H1 (cell line): ENCODE measurements around the gene CCDC77. TPM values are rescaled to one million over a fixed set of nuclear protein-coding genes. Genes with fewer than 3 reads are reported as not detected.

Experiments
- CTCF ChIA-PET: fragments of 300-600 bp; sonication (Branson Sonifier 250); formaldehyde crosslinking; loops from one replicate; lab custom pipeline; 2021; ENCODE audit not compliant: partially characterized antibody; lab: Charles Lee
- POLR2A ChIA-PET: fragments of 300-600 bp; sonication (Branson Sonifier 250); formaldehyde crosslinking; loops from one replicate; lab custom pipeline; 2021; ENCODE audit warnings: inconsistent platforms; ENCODE audit not compliant: partially characterized antibody; lab: Charles Lee
- DNase-seq, 2 experiments: peaks; one replicate each; pipeline versions ENCODE4 v3.0.0 to v3.0.0-alpha.2; 2010 to 2022; ENCODE audit warnings: low spot score in 2 of 2, low read depth in 1 of 2, mixed read lengths in 1 of 2
- FAIRE-seq: peaks from 2 replicates; lab custom pipeline; 2011; peaks lifted over from hg19 to GRCh38; lab: Jason Lieb, UNC
- H2AFZ ChIP-seq: 2 replicates; pipeline ENCODE4 v1.8.1; 2012; ENCODE audit warnings: low read length, inconsistent platforms
- H2AK5ac ChIP-seq: 2 replicates; pipeline ENCODE4 v1.6.1; 2013; ENCODE audit warnings: low read depth, low read length
- H2BK120ac ChIP-seq: replicated peaks from 2 replicates; pipeline ENCODE3; 2013; ENCODE audit warnings: low read depth, low read length, inconsistent platforms
- H2BK12ac ChIP-seq: 2 replicates; pipeline ENCODE4 v1.6.1; 2013; ENCODE audit warnings: low read depth, low read length
- H2BK15ac ChIP-seq: 2 replicates; pipeline ENCODE4 v1.6.1; 2013; ENCODE audit warnings: low read length
- H2BK20ac ChIP-seq: 2 replicates; pipeline ENCODE4 v1.6.1; 2013; ENCODE audit warnings: low read length
- H2BK5ac ChIP-seq: 2 replicates; pipeline ENCODE4 v1.6.1; 2013; ENCODE audit warnings: low read depth, low read length
- H3K14ac ChIP-seq: 2 replicates; pipeline ENCODE4 v1.6.1; 2013; ENCODE audit warnings: inconsistent platforms; ENCODE audit not compliant: insufficient read length
- H3K18ac ChIP-seq: 2 replicates; pipeline ENCODE4 v1.6.1; 2013; ENCODE audit warnings: low read length; ENCODE audit errors: extremely low read depth
- H3K23ac ChIP-seq: 2 replicates; pipeline ENCODE4 v1.6.1; 2013; ENCODE audit warnings: inconsistent platforms; ENCODE audit not compliant: insufficient read length
- H3K23me2 ChIP-seq: 2 replicates; pipeline ENCODE4 v1.6.1; 2013; ENCODE audit warnings: low read depth, low read length
- H3K27ac ChIP-seq: 2 replicates; pipeline ENCODE4 v1.6.1; 2011; ENCODE audit warnings: low read depth, low read length, inconsistent platforms
- H3K27me3 ChIP-seq, 4 experiments: replicated peaks in 1 of 4; 1 replicate in 1 of 4; 2 replicates in 3 of 4; pipeline versions ENCODE4 v1.6.1 to v1.8.1; 2011 to 2013; ENCODE audit warnings: low read length in 3 of 4, mild to moderate bottlenecking in 3 of 4, inconsistent platforms in 2 of 4, mixed read lengths in 2 of 4, moderate library complexity in 1 of 4; ENCODE audit not compliant: control insufficient read depth in 3 of 4, insufficient read depth in 3 of 4; ENCODE audit errors: extremely low read depth in 1 of 4
- H3K36me3 ChIP-seq, 4 experiments: 2 replicates each; pipeline versions ENCODE4 v1.6.1 to v1.8.1; 2011 to 2013; ENCODE audit warnings: mild to moderate bottlenecking in 4 of 4, low read length in 3 of 4, moderate library complexity in 2 of 4, control low read depth in 1 of 4, inconsistent platforms in 1 of 4; ENCODE audit not compliant: insufficient read depth in 4 of 4, control insufficient read depth in 2 of 4
- H3K4ac ChIP-seq: replicated peaks from 2 replicates; pipeline ENCODE3; 2013; ENCODE audit warnings: low read length, low read depth, mixed read lengths, inconsistent platforms; ENCODE audit not compliant: insufficient read length
- H3K4me1 ChIP-seq, 4 experiments: replicated peaks in 1 of 4; 1 replicate in 1 of 4; 2 replicates in 3 of 4; pipeline versions ENCODE4 v1.6.1 to v1.8.1; 2011 to 2013; ENCODE audit warnings: low read length in 3 of 4, inconsistent platforms in 2 of 4, mixed read lengths in 1 of 4; ENCODE audit not compliant: insufficient read depth in 4 of 4, control insufficient read depth in 3 of 4
- H3K4me2 ChIP-seq, 2 experiments: 2 replicates each; pipeline versions ENCODE4 v1.6.1 to v1.8.1; 2011 to 2013; ENCODE audit warnings: low read depth in 2 of 2, low read length in 2 of 2, control low read depth in 1 of 2, inconsistent platforms in 1 of 2, mild to moderate bottlenecking in 1 of 2; ENCODE audit not compliant: insufficient read depth in 1 of 2
- H3K4me3 ChIP-seq, 4 experiments: fragments of 200-600, 300-600 bp in 1 of 4; sonication (generic), shearing (Covaris generic), sonication (Bioruptor Twin) in 1 of 4; 2 replicates each; pipeline versions ENCODE4 v1.5.1 to v1.8.1; 2011 to 2016; ENCODE audit warnings: low read length in 4 of 4, low read depth in 3 of 4, control low read depth in 2 of 4, inconsistent platforms in 2 of 4, mild to moderate bottlenecking in 2 of 4, mixed read lengths in 1 of 4, moderate library complexity in 1 of 4; ENCODE audit not compliant: insufficient read depth in 2 of 4; ENCODE audit errors: extremely low read depth in 1 of 4
- H3K56ac ChIP-seq: replicated peaks from 2 replicates; pipeline ENCODE3; 2013; ENCODE audit warnings: low read depth, mild to moderate bottlenecking, mixed read lengths, low read length, inconsistent platforms; ENCODE audit not compliant: insufficient read length
- H3K79me1 ChIP-seq: 2 replicates; pipeline ENCODE4 v1.6.1; 2013; ENCODE audit warnings: low read depth, low read length, control low read depth
- H3K79me2 ChIP-seq, 2 experiments: 2 replicates each; pipeline versions ENCODE4 v1.6.1 to v1.8.1; 2012 to 2013; ENCODE audit warnings: low read length in 2 of 2, mild to moderate bottlenecking in 2 of 2, inconsistent platforms in 1 of 2; ENCODE audit not compliant: insufficient read depth in 2 of 2, control insufficient read depth in 1 of 2
- H3K9ac ChIP-seq, 4 experiments: replicated peaks in 1 of 4; 1 replicate in 1 of 4; 2 replicates in 3 of 4; pipeline versions ENCODE4 v1.6.1 to v1.8.1; 2011 to 2013; ENCODE audit warnings: low read depth in 3 of 4, low read length in 3 of 4, control low read depth in 2 of 4, mild to moderate bottlenecking in 2 of 4, moderate library complexity in 2 of 4, inconsistent platforms in 1 of 4; ENCODE audit errors: extremely low read depth in 1 of 4
- H3K9me3 ChIP-seq, 2 experiments: 2 replicates each; pipeline versions ENCODE4 v1.6.1 to v1.8.1; 2012 to 2013; ENCODE audit warnings: mild to moderate bottlenecking in 2 of 2, moderate library complexity in 2 of 2, control low read depth in 1 of 2, inconsistent platforms in 1 of 2, low read depth in 1 of 2, low read length in 1 of 2, mixed read lengths in 1 of 2; ENCODE audit not compliant: insufficient read depth in 2 of 2
- H4K20me1 ChIP-seq, 2 experiments: replicated peaks in 1 of 2; 2 replicates each; pipeline versions ENCODE3 to v1.8.1; 2011 to 2013; ENCODE audit warnings: inconsistent platforms in 2 of 2, low read length in 2 of 2, mild to moderate bottlenecking in 1 of 2; ENCODE audit not compliant: insufficient read depth in 2 of 2, control insufficient read depth in 1 of 2
- H4K5ac ChIP-seq: 2 replicates; pipeline ENCODE4 v1.6.1; 2013; ENCODE audit warnings: low read length, low read depth, mixed read lengths, inconsistent platforms; ENCODE audit not compliant: insufficient read length
- H4K8ac ChIP-seq: 2 replicates; pipeline ENCODE4 v1.8.0; 2013; ENCODE audit warnings: mild to moderate bottlenecking, moderate library complexity, low read length, inconsistent platforms; ENCODE audit not compliant: insufficient read depth; ENCODE audit errors: extremely low read depth
- H4K91ac ChIP-seq: replicated peaks from 2 replicates; pipeline ENCODE3; 2013; ENCODE audit warnings: low read length, mixed read lengths, inconsistent platforms; ENCODE audit not compliant: insufficient read length
- BACH1 ChIP-seq: IDR thresholded peaks from 2 replicates; pipeline ENCODE4 v1.6.1; 2012; ENCODE audit warnings: low read length, improper control_type of control experiment
- CTBP2 ChIP-seq: IDR thresholded peaks from 2 replicates; pipeline ENCODE4 v1.7.0; 2011; ENCODE audit warnings: borderline replicate concordance, mild to moderate bottlenecking, moderate library complexity, mixed read lengths, low read length; ENCODE audit not compliant: insufficient read depth, insufficient read length
- HDAC2 ChIP-seq, 2 experiments: fragments of 300-600 bp in 1 of 2; sonication (generic) in 1 of 2; IDR thresholded peaks; 2 replicates each; pipeline ENCODE4 v1.6.1; 2011 to 2012; ENCODE audit warnings: low read depth in 2 of 2, low read length in 2 of 2, mild to moderate bottlenecking in 2 of 2, moderate library complexity in 2 of 2, borderline replicate concordance in 1 of 2, inconsistent platforms in 1 of 2
- JUN ChIP-seq: IDR thresholded peaks from 2 replicates; pipeline ENCODE4 v1.6.1; 2011; ENCODE audit warnings: low read depth, mild to moderate bottlenecking, improper control_type of control experiment, low read length
- KDM5A ChIP-seq: fragments of 200-600 bp; IDR thresholded peaks from 2 replicates; pipeline ENCODE4 v1.7.1; 2012; ENCODE audit warnings: mild to moderate bottlenecking, low read length, inconsistent platforms, mixed read lengths
- NANOG ChIP-seq: IDR thresholded peaks from 2 replicates; pipeline ENCODE4 v1.6.1; 2011; ENCODE audit warnings: low read length, low read depth, mild to moderate bottlenecking, inconsistent platforms; ENCODE audit not compliant: insufficient read depth, poor library complexity, severe bottlenecking
- RNF2 ChIP-seq: fragments of 200-900, 300-1000 bp; sonication (generic); IDR thresholded peaks from 2 replicates; pipeline ENCODE4 v1.7.1; 2016; ENCODE audit warnings: borderline replicate concordance, low read depth, mild to moderate bottlenecking, antibody characterized with exemption, low read length; ENCODE audit not compliant: poor library complexity, severe bottlenecking; ENCODE audit errors: missing control alignments
- SP2 ChIP-seq: IDR thresholded peaks from 2 replicates; pipeline ENCODE4 v1.6.1; 2012; ENCODE audit warnings: mild to moderate bottlenecking, low read length, inconsistent platforms
- SUZ12 ChIP-seq: fragments of 200-600 bp; sonication (generic); IDR thresholded peaks from 2 replicates; pipeline ENCODE4 v1.6.1; 2012; ENCODE audit warnings: mild to moderate bottlenecking, inconsistent platforms, low read length, moderate library complexity, mixed read lengths
- WGBS, 2 experiments: shearing (Covaris generic) in 1 of 2; methylation state at CpG; one replicate each; pipeline versions ENCODE4 v1.1.6 to v1.1.7; 2013 to 2015; ENCODE audit warnings: low lambda C conversion rate in 2 of 2, mixed read lengths in 2 of 2, inconsistent platforms in 1 of 2, low coverage in 1 of 2, missing lambda C conversion rate in 1 of 2; ENCODE audit not compliant: insufficient replicate concordance in 2 of 2, insufficient coverage in 1 of 2, insufficient read length in 1 of 2; ENCODE audit errors: extremely low coverage in 1 of 2, missing lambda C conversion rate in 1 of 2; 5-methylcytosine and 5-hydroxymethylcytosine counted together
- polyA plus RNA-seq, 7 experiments: library from polyadenylated mRNA; depleted of rRNA in 3 of 7; stranded (reverse) in 5 of 7; unstranded in 2 of 7; fragments of >200 nt in 5 of 7; fragments of 200-250 nt in 2 of 7; gene quantifications; 1 replicate in 5 of 7; 2 replicates in 1 of 7; 4 replicates in 1 of 7; pipeline versions ENCODE4 v1.2.1 to v1.2.3, GENCODE V29; 2011 to 2013; ENCODE audit warnings: missing spikeins in 2 of 7, mixed read lengths in 2 of 7
- total RNA-seq: library from RNA; stranded (reverse); fragmentation: NEBNext Ultra II Directional; extraction: Animal tissue kit (Norgen Biotek cat#: 25700); gene quantifications from 2 replicates; pipeline ENCODE4 v1.2.1, GENCODE V29; 2021

CCDC77 gene
- total and polyA plus RNA-seq, 2 of the 8 experiments (the other 6 are each of a cell fraction or from before 2014, with no cell fraction given) = 10.3 to 30.4 TPM

GRCh38 chr12:466039-466438 is 64.6 kb downstream of the CCDC77 start:
- no peak overlapping the region for H2AFZ ChIP-seq
- ChIA-PET CTCF (interaction anchor here (0.6 to 1.7 kb wide), 3 partner anchors 13 to 82 kb away, joined by 4 read pairs; no protein-coding TSS in a partner anchor), POLR2A (no interaction called here)
- no peaks in the 10 kb centered on the region; a peak in 1 of 4 replicates for H3K79me2 ChIP-seq
- no peak overlapping the region for H3K27ac ChIP-seq
- no peaks in the 10 kb centered on the region for H3K36me3 ChIP-seq
- no peak overlapping the region for H3K14ac ChIP-seq
- no peak overlapping the region for H3K4me3 ChIP-seq
- H3K4me1 ChIP-seq = peaks cover 0 to 4% (median 0%) of the 10 kb centered on the region in 4 experiments; a peak in 2 of 7 replicates
- no peak overlapping the region for H2BK15ac ChIP-seq
- H3K23me2 ChIP-seq = no peaks in the 10 kb centered on the region
- no peak overlapping the region for H2BK12ac ChIP-seq
- DNase-seq (no peak), FAIRE-seq (no peak)
- peaks cover 3 to 9% of the 10 kb centered on the region in 2 experiments for H4K20me1 ChIP-seq
- no peak overlapping the region for H3K18ac ChIP-seq
- no peak overlapping the region; the same call in 1 of the 2 replicates for H4K8ac ChIP-seq
- H4K5ac ChIP-seq = no peak overlapping the region
- no peak overlapping the region for H3K56ac ChIP-seq
- TF ChIP-seq KDM5A = no peak
- no peak for TF ChIP-seq SUZ12
- no peak for TF ChIP-seq JUN
- no peak for TF ChIP-seq HDAC2 (IDR thresholded peaks at IDR 0.05; ENCODE audit: borderline replicate concordance in 1 of 2, low read depth in 2 of 2, low read length in 2 of 2)
- no peak for TF ChIP-seq BACH1
- TF ChIP-seq NANOG = no peak
- no peak for TF ChIP-seq CTBP2
- no peak for TF ChIP-seq RNF2
- TF ChIP-seq SP2 = no peak
- H3K4ac ChIP-seq = no peak overlapping the region
- no peak overlapping the region for H2BK120ac ChIP-seq
- no peak overlapping the region for H3K23ac ChIP-seq
- 89% methylated on average over 8 of the region's 8 CpGs; no CpG with 5 or more reads in 1 of the 2 experiments for WGBS, 2 experiments
- peaks cover 0 to 11% (median 6%) of the 10 kb centered on the region in 4 experiments; a peak in 5 of 7 replicates for H3K27me3 ChIP-seq
- no peaks in the 10 kb centered on the region for H3K9me3 ChIP-seq
- no peak overlapping the region for H3K9ac ChIP-seq
- H2BK5ac ChIP-seq = no peak overlapping the region
- no peaks in the 10 kb centered on the region; the same call in 1 of the 2 replicates for H3K79me1 ChIP-seq
- no peak overlapping the region for H2BK20ac ChIP-seq
- H3K4me2 ChIP-seq = no peak overlapping the region
- no peak overlapping the region for H2AK5ac ChIP-seq
- H4K91ac ChIP-seq = no peak overlapping the region
